ENCODE results near the gene NDFIP2. TPM values are rescaled to one million over a fixed set of nuclear protein-coding genes. Genes with fewer than 3 reads are reported as not detected.

The NDFIP2 gene
- total and polyA plus RNA-seq, 2 donors (not counting 3 experiments of a cell fraction or from before 2014, with no cell fraction given): 7.9 to 18.5 TPM

- no peak overlapping the region for H3K4me2 ChIP-seq (ENCODE audit: insufficient read depth, low read length)
- TF ChIP-seq POLR2A (IDR thresholded peaks at IDR 0.05; ENCODE audit: low read depth, low read length) (no peak), POLR2AphosphoS5 (IDR thresholded peaks at IDR 0.05; ENCODE audit: insufficient read depth, low read depth, low read length) (no peak), GATA2 (IDR thresholded peaks at IDR 0.05; ENCODE audit: insufficient read depth, insufficient read length, low read depth, low read length) (no peak), MYC (IDR thresholded peaks at IDR 0.05; ENCODE audit: low read depth, low read length) (no peak)
- H3K9me3 ChIP-seq (replicated peaks; ENCODE audit: control insufficient read depth, insufficient read depth, low read length): no peaks in the 10 kb centered on the region
- DNase-seq (ENCODE audit: low read depth, low spot score) (no peak), FAIRE-seq (no peak)
- no peak overlapping the region for H3K9ac ChIP-seq (replicated peaks; ENCODE audit: extremely low read depth, insufficient read depth, low read length)
- no peaks in the 10 kb centered on the region for H3K9me1 ChIP-seq (replicated peaks; ENCODE audit: control insufficient read depth, extremely low read depth, insufficient read depth, low read length)
- no peaks in the 10 kb centered on the region for H3K4me1 ChIP-seq (ENCODE audit: control insufficient read depth, extremely low read depth, insufficient read depth, low read length)
- no peak overlapping the region for H3K4me3 ChIP-seq (replicated peaks in 1 of 3; ENCODE audit: insufficient read depth in 1 of 3, low read depth in 1 of 3, low read length in 3 of 3)
- H3K79me2 ChIP-seq (ENCODE audit: control insufficient read depth, insufficient read depth, low read length): peaks cover 14% of the 10 kb centered on the region
- no peaks in the 10 kb centered on the region for H3K27me3 ChIP-seq (ENCODE audit: control insufficient read depth in 2 of 2, insufficient read depth in 2 of 2, low read length in 2 of 2)
- ChIA-PET POLR2A (no interaction called here), CTCF (interaction anchor here (1.1 to 1.5 kb wide), 2 partner anchors 10 to 67 kb away, joined by 3 to 4 read pairs; partner anchors contain the start of gene NDFIP2)
- intact Hi-C loops (cut with micrococcal nuclease): no loop called here
- dilution Hi-C loops (cut with MboI; ENCODE audit: extremely low pct_ligation_motif_present, low sequenced_read_pairs): no loop called here
- H3K36me3 ChIP-seq (ENCODE audit: control insufficient read depth in 2 of 2, extremely low read depth in 1 of 2, insufficient read depth in 2 of 2, low read length in 2 of 2): no peaks in the 10 kb centered on the region
- no peak overlapping the region for H3K27ac ChIP-seq (ENCODE audit: insufficient read depth, low read depth, low read length)
- no TSS peak for BruUV-seq (replicated peaks)
- no peaks in the 10 kb centered on the region for H4K20me1 ChIP-seq (replicated peaks; ENCODE audit: control insufficient read depth, extremely low read depth, insufficient read depth, low read length)
- H2AFZ ChIP-seq (ENCODE audit: low read depth, low read length): no peak overlapping the region
Observed at GRCh38 chr13:79490824-79491223, 9.9 kb downstream of the NDFIP2 start.

GRCh38 chr13:79491715-79492114 lies 10.8 kb downstream of the NDFIP2 start:
- Histone ChIP-seq H3K4me2 (ENCODE audit: insufficient read depth, low read length) (no peak overlapping the region), H3K27me3 (ENCODE audit: control insufficient read depth in 2 of 2, insufficient read depth in 2 of 2, low read length in 2 of 2) (no peaks in the 10 kb centered on the region), H3K36me3 (ENCODE audit: control insufficient read depth in 2 of 2, extremely low read depth in 1 of 2, insufficient read depth in 2 of 2, low read length in 2 of 2) (no peaks in the 10 kb centered on the region), H3K4me1 (ENCODE audit: control insufficient read depth, extremely low read depth, insufficient read depth, low read length) (no peaks in the 10 kb centered on the region), H4K20me1 (replicated peaks; ENCODE audit: control insufficient read depth, extremely low read depth, insufficient read depth, low read length) (no peaks in the 10 kb centered on the region), H3K9me3 (replicated peaks; ENCODE audit: control insufficient read depth, insufficient read depth, low read length) (no peaks in the 10 kb centered on the region), H3K9me1 (replicated peaks; ENCODE audit: control insufficient read depth, extremely low read depth, insufficient read depth, low read length) (no peaks in the 10 kb centered on the region), H3K9ac (replicated peaks; ENCODE audit: extremely low read depth, insufficient read depth, low read length) (no peak overlapping the region), H3K4me3 (replicated peaks in 1 of 3; ENCODE audit: insufficient read depth in 1 of 3, low read depth in 1 of 3, low read length in 3 of 3) (no peak overlapping the region), H3K27ac (ENCODE audit: insufficient read depth, low read depth, low read length) (no peak overlapping the region), H2AFZ (ENCODE audit: low read depth, low read length) (no peak overlapping the region), H3K79me2 (ENCODE audit: control insufficient read depth, insufficient read depth, low read length) (peaks cover 12% of the 10 kb centered on the region)
- CTCF ChIA-PET: interaction anchor here (1.3 to 1.6 kb wide), 2 partner anchors 11 to 50 kb away, joined by 3 read pairs; partner anchors contain the start of gene NDFIP2
- no peak for DNase-seq (ENCODE audit: low read depth, low spot score)
- POLR2A ChIA-PET: no interaction called here
- BruUV-seq (replicated peaks): no TSS peak
- intact Hi-C loops (cut with micrococcal nuclease) (no loop called here), dilution Hi-C loops (cut with MboI; ENCODE audit: extremely low pct_ligation_motif_present, low sequenced_read_pairs) (no loop called here)
- TF ChIP-seq MAX (IDR thresholded peaks at IDR 0.05; ENCODE audit: insufficient read depth, insufficient read length): no peak
- no peak for FAIRE-seq

All from endothelial cell of umbilical vein (primary cell).